Measurements from ENCODE around the gene PRR5L.

DNA sequence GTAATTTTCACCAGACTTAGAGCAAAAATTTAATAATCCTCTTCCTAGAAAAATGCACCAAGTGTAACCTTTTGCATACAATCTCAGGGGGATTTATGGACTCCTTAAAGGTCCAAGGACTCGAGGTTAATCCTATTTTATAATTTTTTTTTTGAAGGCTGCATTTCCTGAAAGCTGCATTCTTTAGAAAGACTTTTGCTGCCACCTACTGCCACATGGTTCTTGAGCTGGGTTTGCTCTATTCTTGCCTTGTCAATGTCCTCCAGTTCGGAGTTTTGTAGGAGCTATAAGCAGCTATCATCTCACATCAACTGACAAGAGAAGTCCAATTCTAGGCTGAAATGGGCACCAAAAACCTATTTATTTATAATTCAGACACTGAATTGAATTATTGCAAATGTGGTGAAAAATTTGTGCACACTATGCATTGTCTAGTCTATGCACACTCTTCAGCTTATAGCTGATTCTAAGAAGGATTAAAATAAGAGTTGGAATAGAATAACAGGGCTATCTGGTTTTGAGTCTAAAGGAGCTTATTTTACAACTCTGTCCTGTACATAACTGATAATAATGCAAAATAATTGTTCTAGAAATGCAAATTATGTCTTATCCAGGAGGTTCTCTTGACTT lies 182.7 kb downstream of the PRR5L start:
- TF ChIP-seq POLR2A (IDR thresholded peaks at IDR 0.05; ENCODE audit: low read length), result no peak
- no peak for TF ChIP-seq GATA1 (IDR thresholded peaks at IDR 0.05; ENCODE audit: low read depth, low read length)

Measured in erythroblast (primary cell).